Thyroid gland (tissue), 4 donors: ENCODE results near the gene TENT4B. TPM values are rescaled to one million over a fixed set of nuclear protein-coding genes. Genes with fewer than 3 reads are reported as not detected.

Experiments used
- DNase-seq, 2 donors: peaks; one replicate each; pipeline ENCODE4 v3.0.0-alpha.2; 2019
- H3K27ac ChIP-seq, 3 donors: fragments of 200-600 bp; sonication (generic); 1 replicate in 2 of 3; 2 replicates in 1 of 3; pipeline ENCODE4 v1.5.1; 2016 to 2019; ENCODE audit warnings: mild to moderate bottlenecking in 1 of 3, moderate library complexity in 1 of 3
- H3K27me3 ChIP-seq: fragments of 200-600 bp; sonication (generic); one replicate; pipeline ENCODE4 v1.5.1; 2019
- H3K36me3 ChIP-seq, 2 donors: fragments of 200-600 bp; sonication (generic); one replicate each; pipeline ENCODE4 v1.5.1; 2016 to 2019
- H3K4me1 ChIP-seq, 2 donors: fragments of 200-600 bp; sonication (generic); one replicate each; pipeline ENCODE4 v1.5.1; 2017 to 2019
- H3K4me3 ChIP-seq, 3 donors: fragments of 200-600 bp; sonication (generic); replicated peaks in 1 of 3; 1 replicate in 2 of 3; 2 replicates in 1 of 3; pipeline ENCODE4 v1.5.1; 2016; ENCODE audit warnings: mild to moderate bottlenecking in 1 of 3
- H3K9me3 ChIP-seq: fragments of 200-600 bp; sonication (generic); one replicate; pipeline ENCODE4 v1.5.1; 2017
- POLR2A ChIP-seq, 2 donors: fragments of 450-650 bp; IDR thresholded peaks; one replicate each; pipeline ENCODE4 v1.6.1; 2017; ENCODE audit warnings: antibody characterized with exemption in 2 of 2, mild to moderate bottlenecking in 2 of 2, moderate library complexity in 1 of 2
- WGBS, 2 donors: methylation state at CpG; one replicate each; pipeline ENCODE4 v1.1.5; 2017; 5-methylcytosine and 5-hydroxymethylcytosine counted together
- intact Hi-C: fragments of 100-400 bp; cut with DNase I; formaldehyde crosslinking; loops from one replicate; pipeline ENCODE4 v1.15.1; 2023
- total RNA-seq, 4 donors: library from RNA; depleted of rRNA; stranded (reverse); fragments of >200 nt; gene quantifications; one replicate each; pipeline ENCODE4 v1.2.3, GENCODE V29; 2016
- TF ChIP-seq, protein P1 (sequence below), 6 experiments: fragments of 200-600 bp in 3 of 6; fragments of 450-650 bp in 3 of 6; sonication (generic) in 3 of 6; IDR thresholded peaks; one replicate each; pipeline ENCODE4 v1.5.1; 2016 to 2019; ENCODE audit warnings: antibody characterized with exemption in 6 of 6, mild to moderate bottlenecking in 2 of 6, inconsistent platforms in 1 of 6, moderate library complexity in 1 of 6

The TENT4B gene
- total RNA-seq, 4 donors from 2014 or later: 10.0 to 14.7 (median 11.4) TPM

DNA sequence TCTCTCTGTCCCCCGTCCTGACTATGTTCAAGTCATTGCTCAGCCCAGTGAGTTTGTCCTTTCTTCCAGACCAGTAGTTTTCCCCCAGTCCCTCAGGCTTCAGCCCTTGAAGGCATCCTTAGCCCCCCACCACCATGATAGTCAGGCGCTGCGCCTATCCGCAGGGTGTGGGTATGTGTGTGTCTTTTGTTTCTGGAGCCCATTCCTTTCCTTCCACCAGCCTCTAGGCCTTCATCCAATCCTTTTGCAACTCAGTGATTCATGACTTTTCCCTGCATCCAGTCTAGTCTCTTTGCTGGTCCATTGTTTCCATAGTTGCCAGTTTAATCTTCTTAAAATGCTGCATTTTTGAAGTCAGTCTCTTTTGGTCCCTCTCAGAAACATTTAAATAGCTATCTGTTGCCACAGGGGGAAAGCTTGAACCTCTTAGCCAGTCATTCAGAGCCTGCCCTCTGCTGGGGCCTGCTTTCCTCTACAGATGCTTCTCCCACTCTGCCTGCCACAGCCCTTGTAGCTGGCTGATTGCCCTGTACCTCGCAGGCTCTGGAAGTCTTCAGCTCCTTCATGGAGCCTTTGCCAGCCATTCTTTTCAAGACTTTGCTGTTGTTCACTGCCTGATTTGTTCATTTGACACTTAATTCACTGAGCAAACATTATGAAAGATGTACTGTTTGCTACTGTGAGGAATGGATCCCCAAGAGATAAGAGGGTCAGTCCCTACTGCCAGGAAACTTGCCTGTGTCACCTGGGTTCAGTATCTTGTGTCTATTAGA is 57.3 kb downstream of the TENT4B start:
- Histone ChIP-seq H3K36me3 (peaks cover 0 to 3% of the 10 kb centered on the region in 2 donors), H3K9me3 (no peaks in the 10 kb centered on the region), H3K4me3 (no peak overlapping the region), H3K4me1 (peaks cover 21 to 27% of the 10 kb centered on the region in 2 donors), H3K27me3 (no peaks in the 10 kb centered on the region), H3K27ac (no peak overlapping the region)
- TF ChIP-seq POLR2A (IDR thresholded peaks at IDR 0.05): no peak
- TF ChIP-seq, protein P1, sequence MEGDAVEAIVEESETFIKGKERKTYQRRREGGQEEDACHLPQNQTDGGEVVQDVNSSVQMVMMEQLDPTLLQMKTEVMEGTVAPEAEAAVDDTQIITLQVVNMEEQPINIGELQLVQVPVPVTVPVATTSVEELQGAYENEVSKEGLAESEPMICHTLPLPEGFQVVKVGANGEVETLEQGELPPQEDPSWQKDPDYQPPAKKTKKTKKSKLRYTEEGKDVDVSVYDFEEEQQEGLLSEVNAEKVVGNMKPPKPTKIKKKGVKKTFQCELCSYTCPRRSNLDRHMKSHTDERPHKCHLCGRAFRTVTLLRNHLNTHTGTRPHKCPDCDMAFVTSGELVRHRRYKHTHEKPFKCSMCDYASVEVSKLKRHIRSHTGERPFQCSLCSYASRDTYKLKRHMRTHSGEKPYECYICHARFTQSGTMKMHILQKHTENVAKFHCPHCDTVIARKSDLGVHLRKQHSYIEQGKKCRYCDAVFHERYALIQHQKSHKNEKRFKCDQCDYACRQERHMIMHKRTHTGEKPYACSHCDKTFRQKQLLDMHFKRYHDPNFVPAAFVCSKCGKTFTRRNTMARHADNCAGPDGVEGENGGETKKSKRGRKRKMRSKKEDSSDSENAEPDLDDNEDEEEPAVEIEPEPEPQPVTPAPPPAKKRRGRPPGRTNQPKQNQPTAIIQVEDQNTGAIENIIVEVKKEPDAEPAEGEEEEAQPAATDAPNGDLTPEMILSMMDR (IDR thresholded peaks at IDR 0.05): peak in 5 of 6 experiments; percentile 21 to 87 (median 71)
- DNase-seq: peak; percentile 89
- WGBS, 2 donors: 56 to 60% methylated on average over 5 of the region's 5 CpGs
- intact Hi-C loops: loop anchor here (5.0 to 10.0 kb wide), 4 partner anchors 56 to 457 kb away; partner anchors contain the start of genes CNEP1R1 and TENT4B

DNA sequence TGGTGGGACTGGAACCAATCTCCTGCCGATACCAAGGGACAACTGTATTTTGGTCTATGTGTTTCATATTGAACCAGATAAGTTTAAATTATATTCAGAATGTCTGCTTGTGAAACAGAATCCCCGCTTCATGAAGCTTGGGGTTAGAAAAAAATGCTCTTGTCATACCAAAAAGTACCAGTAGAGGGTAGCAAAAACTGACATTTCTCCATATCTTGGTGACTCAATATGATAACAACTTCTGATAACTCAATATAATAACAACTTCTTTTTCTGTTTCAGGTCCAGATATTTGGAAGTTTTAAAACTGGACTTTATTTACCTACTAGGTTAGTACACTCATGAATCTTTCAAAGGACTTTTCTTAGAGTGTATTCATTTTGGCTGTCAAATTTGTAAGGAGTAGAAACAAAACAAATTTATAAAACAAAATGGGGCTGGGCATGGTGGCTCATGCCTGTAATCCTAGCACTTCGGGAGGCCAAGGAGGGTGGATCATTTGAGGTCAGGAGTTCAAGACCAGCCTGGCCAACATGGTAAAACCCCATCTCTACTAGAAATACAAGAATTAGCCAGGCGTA is 60.9 kb downstream of the TENT4B start:
- Histone ChIP-seq H3K4me1 (peaks cover 8 to 16% of the 10 kb centered on the region in 2 donors), H3K9me3 (no peaks in the 10 kb centered on the region), H3K36me3 (peaks cover 7 to 8% of the 10 kb centered on the region in 2 donors), H3K4me3 (no peak overlapping the region), H3K27ac (no peak overlapping the region), H3K27me3 (no peaks in the 10 kb centered on the region)
- WGBS, 2 donors: 64 to 67% methylated on average over 4 of the region's 4 CpGs
- intact Hi-C loops: loop anchor here (5.0 to 10.0 kb wide), 4 partner anchors 59 to 453 kb away; partner anchors contain the start of genes CNEP1R1 and TENT4B
- no peak for DNase-seq
- TF ChIP-seq, protein P1 (IDR thresholded peaks at IDR 0.05): peak; percentile 46 to 84 (median 78)
- TF ChIP-seq POLR2A (IDR thresholded peaks at IDR 0.05): no peak

DNA sequence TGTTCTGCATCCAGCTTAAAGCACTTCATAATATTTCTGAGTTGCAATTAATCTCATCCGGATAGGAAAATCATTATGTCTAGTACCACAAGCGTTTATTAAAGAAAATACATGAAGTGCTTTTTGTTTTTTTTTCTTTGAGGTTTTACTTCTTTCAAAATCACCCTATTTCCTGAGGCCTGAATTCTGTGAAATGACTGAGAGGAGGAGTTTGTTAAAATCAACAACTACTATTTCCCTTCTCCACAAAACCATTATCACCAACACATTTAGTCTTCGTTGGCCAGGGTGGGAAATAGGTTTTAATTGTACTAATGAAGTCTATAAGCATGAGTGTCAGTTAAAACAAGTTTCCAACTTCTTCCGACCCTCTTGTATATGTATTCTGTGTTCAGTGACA is 62.6 kb downstream of the TENT4B start:
- DNase-seq: no peak
- Histone ChIP-seq H3K27me3 (no peaks in the 10 kb centered on the region), H3K9me3 (no peaks in the 10 kb centered on the region), H3K4me1 (peaks cover 2 to 8% of the 10 kb centered on the region in 2 donors), H3K36me3 (peaks cover 7 to 8% of the 10 kb centered on the region in 2 donors), H3K4me3 (no peak overlapping the region), H3K27ac (no peak overlapping the region)
- intact Hi-C loops: loop anchor here (10.0 kb wide), 2 partner anchors 61 to 139 kb away; partner anchors contain the start of gene TENT4B
- WGBS, 2 donors: 61 to 70% methylated on average over 4 of the region's 4 CpGs
- no peak for TF ChIP-seq POLR2A (IDR thresholded peaks at IDR 0.05)
- TF ChIP-seq, protein P1 (IDR thresholded peaks at IDR 0.05): no peak

DNA sequence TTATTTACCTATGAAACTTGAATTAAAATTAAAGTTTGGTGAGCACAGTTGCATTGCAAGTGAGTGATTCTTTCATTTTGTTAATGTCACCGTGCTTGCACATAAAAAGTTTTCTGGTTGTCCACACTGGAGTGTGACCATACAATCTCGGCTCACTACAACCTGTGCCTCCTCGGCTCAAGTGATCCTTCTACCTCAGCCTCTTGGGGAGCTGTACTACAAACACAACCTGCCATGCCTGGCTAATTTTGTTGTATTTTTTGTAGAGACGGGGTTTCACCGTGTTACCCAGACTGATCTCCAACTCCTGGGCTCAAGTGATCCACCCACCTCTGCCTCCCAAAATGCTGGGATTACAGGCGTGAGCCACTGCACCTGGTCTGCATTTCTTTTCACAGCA is 63.1 kb downstream of the TENT4B start:
- Histone ChIP-seq H3K9me3 (no peaks in the 10 kb centered on the region), H3K4me3 (no peak overlapping the region), H3K27me3 (no peaks in the 10 kb centered on the region), H3K27ac (no peak overlapping the region), H3K36me3 (peaks cover 7 to 8% of the 10 kb centered on the region in 2 donors), H3K4me1 (peaks cover 0 to 6% of the 10 kb centered on the region in 2 donors)
- WGBS, 2 donors: 38 to 39% methylated on average over 6 of the region's 6 CpGs
- intact Hi-C loops: loop anchor here (10.0 kb wide), 2 partner anchors 61 to 139 kb away; partner anchors contain the start of gene TENT4B
- no peak for TF ChIP-seq POLR2A (IDR thresholded peaks at IDR 0.05)
- TF ChIP-seq, protein P1 (IDR thresholded peaks at IDR 0.05): no peak
- DNase-seq: peak; percentile 74 to 75
